ENCODE results near the gene SLC10A3. TPM values are rescaled to one million over a fixed set of nuclear protein-coding genes. Genes with fewer than 3 reads are reported as not detected.

Gene SLC10A3
- total RNA-seq, 2 donors from 2014 or later: 5.4 to 9.1 TPM

DNA sequence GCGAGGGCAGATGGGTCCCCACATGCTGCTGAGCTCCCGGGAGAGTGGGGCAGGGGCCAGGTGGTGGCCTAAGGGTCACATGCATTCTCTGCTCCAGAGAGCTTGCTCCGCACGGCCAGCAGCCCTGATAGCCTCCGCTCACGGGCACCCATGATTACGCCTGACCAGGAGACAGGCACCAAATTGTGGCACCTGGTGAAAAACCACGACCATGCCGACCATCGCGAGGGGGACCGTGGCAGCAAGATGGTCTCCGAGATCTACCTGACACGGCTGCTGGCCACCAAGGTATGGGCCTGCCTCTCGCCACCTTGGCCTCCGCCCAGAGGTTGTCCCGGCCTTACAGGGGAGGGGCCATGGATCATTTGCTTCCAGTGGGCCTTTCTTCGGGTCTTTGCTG, 20.5 kb downstream of the SLC10A3 start:
- peaks cover 65% of the 10 kb centered on the region for H3K9me3 Mint-ChIP-seq
- WGBS, 2 experiments (ENCODE audit: insufficient coverage in 1 of 2, insufficient read length in 1 of 2): 91 to 96% methylated on average over 5 to 18 of the region's 18 CpGs
- DNase-seq: no peak

DNA sequence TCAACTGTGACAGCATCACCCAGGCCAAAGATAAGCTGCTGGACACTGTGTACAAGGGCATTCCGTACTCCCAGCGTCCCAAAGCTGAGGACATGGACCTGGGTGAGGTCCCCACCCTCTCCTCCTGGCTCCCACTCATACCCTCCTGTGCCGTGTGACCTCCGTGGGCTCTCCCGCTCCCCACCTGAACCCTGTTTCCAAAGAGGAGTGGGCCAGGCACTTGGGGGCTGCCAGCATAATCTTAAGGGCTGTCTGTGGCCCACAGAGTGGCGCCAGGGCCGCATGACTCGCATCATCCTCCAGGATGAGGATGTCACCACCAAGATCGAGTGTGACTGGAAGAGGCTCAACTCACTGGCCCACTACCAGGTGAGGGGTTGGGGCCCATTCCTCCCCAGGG, 21.3 kb downstream of the SLC10A3 start:
- TF ChIP-seq, protein P1, sequence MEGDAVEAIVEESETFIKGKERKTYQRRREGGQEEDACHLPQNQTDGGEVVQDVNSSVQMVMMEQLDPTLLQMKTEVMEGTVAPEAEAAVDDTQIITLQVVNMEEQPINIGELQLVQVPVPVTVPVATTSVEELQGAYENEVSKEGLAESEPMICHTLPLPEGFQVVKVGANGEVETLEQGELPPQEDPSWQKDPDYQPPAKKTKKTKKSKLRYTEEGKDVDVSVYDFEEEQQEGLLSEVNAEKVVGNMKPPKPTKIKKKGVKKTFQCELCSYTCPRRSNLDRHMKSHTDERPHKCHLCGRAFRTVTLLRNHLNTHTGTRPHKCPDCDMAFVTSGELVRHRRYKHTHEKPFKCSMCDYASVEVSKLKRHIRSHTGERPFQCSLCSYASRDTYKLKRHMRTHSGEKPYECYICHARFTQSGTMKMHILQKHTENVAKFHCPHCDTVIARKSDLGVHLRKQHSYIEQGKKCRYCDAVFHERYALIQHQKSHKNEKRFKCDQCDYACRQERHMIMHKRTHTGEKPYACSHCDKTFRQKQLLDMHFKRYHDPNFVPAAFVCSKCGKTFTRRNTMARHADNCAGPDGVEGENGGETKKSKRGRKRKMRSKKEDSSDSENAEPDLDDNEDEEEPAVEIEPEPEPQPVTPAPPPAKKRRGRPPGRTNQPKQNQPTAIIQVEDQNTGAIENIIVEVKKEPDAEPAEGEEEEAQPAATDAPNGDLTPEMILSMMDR (conservative IDR thresholded peaks at IDR 0.05): no peak
- Histone ChIP-seq H3K4me3 (ENCODE audit: low read length) (no peak overlapping the region), H3K27ac (ENCODE audit: low read depth, low read length) (no peak overlapping the region), H3K27me3 (ENCODE audit: control insufficient read depth, insufficient read depth, low read length, poor library complexity, severe bottlenecking) (no peaks in the 10 kb centered on the region), H3K9ac (ENCODE audit: extremely low read depth, low read length, poor library complexity, severe bottlenecking) (no peak overlapping the region), H3K4me1 (ENCODE audit: control insufficient read depth, insufficient read depth, low read length) (no peaks in the 10 kb centered on the region), H3K36me3 (ENCODE audit: control insufficient read depth, insufficient read depth, low read length) (no peaks in the 10 kb centered on the region), H3K9me3 (ENCODE audit: control insufficient read depth, low read length) (no peaks in the 10 kb centered on the region)
- 98 to 100% methylated on average over 5 to 9 of the region's 9 CpGs for WGBS, 2 experiments (ENCODE audit: insufficient coverage in 1 of 2, insufficient read length in 1 of 2)
- Mint-ChIP-seq H3K27ac (no peak overlapping the region), H3K4me1 (no peaks in the 10 kb centered on the region), H3K9me3 (peaks cover 65% of the 10 kb centered on the region), H3K4me3 (no peak overlapping the region), H3K36me3 (ENCODE audit: low read depth) (peaks cover 18% of the 10 kb centered on the region), H3K27me3 (ENCODE audit: insufficient read depth) (no peaks in the 10 kb centered on the region)
- DNase-seq: no peak

More for the DNA sequence above, 20.5 kb downstream of the SLC10A3 start:
- TF ChIP-seq, protein P1 (conservative IDR thresholded peaks at IDR 0.05): no peak
- Mint-ChIP-seq H3K4me3 (no peak overlapping the region), H3K27me3 (ENCODE audit: insufficient read depth) (no peaks in the 10 kb centered on the region), H3K4me1 (no peaks in the 10 kb centered on the region), H3K27ac (no peak overlapping the region), H3K36me3 (ENCODE audit: low read depth) (peaks cover 18% of the 10 kb centered on the region)
- Histone ChIP-seq H3K9ac (ENCODE audit: extremely low read depth, low read length, poor library complexity, severe bottlenecking) (no peak overlapping the region), H3K4me3 (ENCODE audit: low read length) (no peak overlapping the region), H3K36me3 (ENCODE audit: control insufficient read depth, insufficient read depth, low read length) (no peaks in the 10 kb centered on the region), H3K4me1 (ENCODE audit: control insufficient read depth, insufficient read depth, low read length) (no peaks in the 10 kb centered on the region), H3K27ac (ENCODE audit: low read depth, low read length) (no peak overlapping the region), H3K9me3 (ENCODE audit: control insufficient read depth, low read length) (no peaks in the 10 kb centered on the region), H3K27me3 (ENCODE audit: control insufficient read depth, insufficient read depth, low read length, poor library complexity, severe bottlenecking) (no peaks in the 10 kb centered on the region)

DNA sequence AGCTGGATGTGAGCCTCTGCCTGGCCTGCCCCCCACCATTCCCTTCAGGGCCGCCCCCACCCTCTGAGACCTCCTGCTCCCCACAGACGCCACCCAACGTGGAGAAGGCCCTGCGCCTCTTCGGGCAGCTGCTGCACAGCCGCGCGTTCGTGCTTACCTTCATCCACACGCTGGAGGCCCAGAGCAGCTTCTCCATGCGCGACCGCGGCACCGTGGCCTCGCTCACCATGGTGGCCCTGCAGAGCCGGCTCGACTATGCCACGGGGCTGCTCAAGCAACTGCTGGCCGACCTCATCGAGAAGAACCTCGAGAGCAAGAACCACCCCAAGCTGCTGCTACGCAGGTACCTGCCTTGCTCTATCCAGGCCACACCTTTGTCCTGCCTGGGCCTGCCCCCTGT, 22.2 kb downstream of the SLC10A3 start:
- Histone ChIP-seq H3K4me1 (ENCODE audit: control insufficient read depth, insufficient read depth, low read length) (no peaks in the 10 kb centered on the region), H3K9ac (ENCODE audit: extremely low read depth, low read length, poor library complexity, severe bottlenecking) (no peak overlapping the region), H3K36me3 (ENCODE audit: control insufficient read depth, insufficient read depth, low read length) (no peaks in the 10 kb centered on the region), H3K9me3 (ENCODE audit: control insufficient read depth, low read length) (no peaks in the 10 kb centered on the region), H3K27me3 (ENCODE audit: control insufficient read depth, insufficient read depth, low read length, poor library complexity, severe bottlenecking) (no peaks in the 10 kb centered on the region), H3K27ac (ENCODE audit: low read depth, low read length) (no peak overlapping the region), H3K4me3 (ENCODE audit: low read length) (no peak overlapping the region)
- Mint-ChIP-seq H3K27ac (no peak overlapping the region), H3K4me1 (no peaks in the 10 kb centered on the region), H3K27me3 (ENCODE audit: insufficient read depth) (no peaks in the 10 kb centered on the region), H3K36me3 (ENCODE audit: low read depth) (peaks cover 9% of the 10 kb centered on the region), H3K4me3 (no peak overlapping the region), H3K9me3 (peaks cover 57% of the 10 kb centered on the region)
- no peak for DNase-seq
- WGBS, 2 experiments (ENCODE audit: insufficient coverage in 1 of 2, insufficient read length in 1 of 2): 95 to 100% methylated on average over 1 to 23 of the region's 23 CpGs
- TF ChIP-seq, protein P1 (conservative IDR thresholded peaks at IDR 0.05): no peak
